Measurements from ENCODE around the gene HOXA13.

GRCh38 chr7:27154901-27155815, 44.7 kb downstream of the HOXA13 start:
- TF ChIP-seq POLR2A (IDR thresholded peaks at IDR 0.05) (no peak), CTCF (IDR thresholded peaks at IDR 0.05 in 4 of 5, conservative IDR thresholded peaks at IDR 0.05 in 1 of 5) (no peak)
